K562 (cell line): ENCODE results near the gene RETN. TPM values are rescaled to one million over a fixed set of nuclear protein-coding genes. Genes with fewer than 3 reads are reported as not detected.

Experiments
- ATAC-seq: fragments of 200-7000 bp; cut with Tn5 transposase; 3 replicates; pipeline ENCODE4 v1.9.1; 2020; ENCODE audit warnings: moderate library complexity
- BruUV-seq: library from RNA; stranded (reverse); fragments of 400-500 nt; replicated peaks from 2 replicates; lab custom pipeline; 2021; lab: Mats Ljungman, UMichigan
- CTCF ChIA-PET: fragments of 300-600 bp; formaldehyde crosslinking; extraction: SDS; loops from one replicate; lab custom pipeline; 2021; ENCODE audit warnings: low intra/inter-chr PET ratio; lab: Yijun Ruan, JAX
- POLR2A ChIA-PET: fragments of 300-600, 350-650 bp; sonication (Branson Sonifier 250); formaldehyde crosslinking; extraction: SDS; loops from one replicate; lab custom pipeline; 2021; ENCODE audit warnings: antibody characterized with exemption, inconsistent platforms; lab: Yijun Ruan, JAX
- DNase-seq, 4 experiments: peaks; one replicate each; pipeline versions ENCODE4 v3.0.0 to v3.0.0-alpha.2; 2011 to 2018; ENCODE audit warnings: low spot score in 3 of 4, mixed read lengths in 3 of 4; ENCODE audit errors: extremely low read depth in 1 of 4
- FAIRE-seq: peaks from 2 replicates; lab custom pipeline; 2011; peaks lifted over from hg19 to GRCh38; lab: Jason Lieb, UNC
- H2AFZ ChIP-seq: 2 replicates; pipeline ENCODE4 v1.6.0; 2011; ENCODE audit warnings: low read depth, low read length, control low read depth, inconsistent platforms
- H3K27ac ChIP-seq: fragments of 200-600 bp; 3 replicates; pipeline ENCODE4 v1.8.0; 2011; ENCODE audit warnings: low read depth, mild to moderate bottlenecking, control low read depth, inconsistent platforms, low read length, moderate library complexity, mixed read lengths; ENCODE audit errors: extremely low read depth
- H3K27me3 ChIP-seq, 2 experiments: fragments of 300-600 bp in 1 of 2; 2 replicates in 1 of 2; 3 replicates in 1 of 2; pipeline versions ENCODE4 v1.6.0 to v1.8.0; 2011; ENCODE audit warnings: inconsistent platforms in 2 of 2, low read length in 2 of 2, mild to moderate bottlenecking in 1 of 2, mixed read lengths in 1 of 2, moderate library complexity in 1 of 2; ENCODE audit not compliant: control insufficient read depth in 2 of 2, insufficient read depth in 2 of 2
- H3K36me3 ChIP-seq: fragments of 300-600 bp; 3 replicates; pipeline ENCODE4 v1.8.0; 2011; ENCODE audit warnings: mild to moderate bottlenecking, low read length, inconsistent platforms; ENCODE audit not compliant: control insufficient read depth, insufficient read depth
- H3K4me1 ChIP-seq, 2 experiments: fragments of 200-600 bp in 1 of 2; replicated peaks in 1 of 2; 2 replicates in 1 of 2; 3 replicates in 1 of 2; pipeline versions ENCODE4 v1.5.1 to v1.8.0; 2011; ENCODE audit warnings: inconsistent platforms in 2 of 2, low read length in 2 of 2, mild to moderate bottlenecking in 1 of 2, mixed read lengths in 1 of 2, moderate library complexity in 1 of 2; ENCODE audit not compliant: control insufficient read depth in 2 of 2, insufficient read depth in 2 of 2
- H3K4me2 ChIP-seq: 2 replicates; pipeline ENCODE4 v1.6.1; 2011; ENCODE audit warnings: low read length, control low read depth, inconsistent platforms, mixed read lengths; ENCODE audit not compliant: insufficient read depth
- H3K4me3 ChIP-seq: fragments of 200-600 bp; sonication (generic), shearing (Covaris generic); 2 replicates; pipeline ENCODE4 v1.5.1; 2016; ENCODE audit warnings: control low read depth, inconsistent platforms
- H3K79me2 ChIP-seq: fragments of 200-600 bp; 3 replicates; pipeline ENCODE4 v1.8.0; 2011; ENCODE audit warnings: low read length, inconsistent platforms; ENCODE audit not compliant: control insufficient read depth, insufficient read depth
- H3K9ac ChIP-seq, 2 experiments: 2 replicates each; pipeline versions ENCODE4 v1.6.0 to v1.6.1; 2011; ENCODE audit warnings: low read depth in 2 of 2, low read length in 2 of 2, control low read depth in 1 of 2, inconsistent platforms in 1 of 2, mild to moderate bottlenecking in 1 of 2, mixed read lengths in 1 of 2; ENCODE audit not compliant: insufficient read depth in 1 of 2
- H3K9me1 ChIP-seq: one replicate; pipeline ENCODE4 v1.6.0; 2011; ENCODE audit warnings: inconsistent platforms, mild to moderate bottlenecking, low read length, moderate library complexity; ENCODE audit not compliant: control insufficient read depth, insufficient read depth
- H3K9me3 ChIP-seq: replicated peaks from 2 replicates; pipeline ENCODE4 v1.5.1; 2011; ENCODE audit warnings: low read depth, low read length, inconsistent platforms; ENCODE audit not compliant: control insufficient read depth, insufficient read depth
- H4K20me1 ChIP-seq: replicated peaks from 2 replicates; pipeline ENCODE4 v1.6.1; 2011; ENCODE audit warnings: low read length, inconsistent platforms, mixed read lengths; ENCODE audit not compliant: control insufficient read depth, insufficient read depth
- CHD4 ChIP-seq: fragments of 200-600 bp; sonication (generic); IDR thresholded peaks from 3 replicates; pipeline ENCODE4 v1.6.1; 2012; ENCODE audit warnings: low read depth, mild to moderate bottlenecking, mixed read lengths, low read length, inconsistent platforms; ENCODE audit not compliant: insufficient read depth, insufficient replicate concordance, poor library complexity, severe bottlenecking
- DLX4 ChIP-seq: fragments of 250-450 bp; sonication (Bioruptor Pico); IDR thresholded peaks from 2 replicates; pipeline ENCODE4 v1.6.1; 2021; ENCODE audit warnings: mild to moderate bottlenecking
- ILF3 ChIP-seq: fragments of 450-650 bp; IDR thresholded peaks from 2 replicates; pipeline ENCODE4 v1.6.1; 2018; ENCODE audit warnings: antibody characterized with exemption, mild to moderate bottlenecking, moderate library complexity, borderline replicate concordance
- KAT8 ChIP-seq: fragments of 450-650 bp; IDR thresholded peaks from 2 replicates; pipeline ENCODE4 v1.6.1; 2016; ENCODE audit warnings: low read depth, mild to moderate bottlenecking
- KLF10 ChIP-seq: fragments of 250-450 bp; sonication (Bioruptor Pico); IDR thresholded peaks from 2 replicates; pipeline ENCODE4 v1.6.1; 2021; ENCODE audit warnings: matching md5 sums
- MED1 ChIP-seq: sonication (generic); formaldehyde crosslinking; IDR thresholded peaks from 2 replicates; pipeline ENCODE4 v1.8.1; 2023; ENCODE audit warnings: missing genetic modification reagents, borderline replicate concordance
- SRSF7 ChIP-seq: fragments of 200-400 bp; formaldehyde crosslinking; optimal IDR thresholded peaks from 2 replicates; pipeline ENCODE3; 2017; ENCODE audit warnings: mild to moderate bottlenecking, low read depth, low read length
- TCFL5 ChIP-seq: fragments of 250-450 bp; sonication (Bioruptor Pico); conservative IDR thresholded peaks from 2 replicates; pipeline ENCODE4 v1.6.1; 2021; ENCODE audit warnings: mild to moderate bottlenecking, moderate library complexity, matching md5 sums
- VEZF1 ChIP-seq: fragments of 200-800 bp; sonication (Bioruptor generic); IDR thresholded peaks from 2 replicates; pipeline ENCODE4 v1.6.1; 2017; ENCODE audit warnings: missing genetic modification characterization, missing compliant biosample characterization
- ZC3H11A ChIP-seq: IDR thresholded peaks from 2 replicates; pipeline ENCODE4 v1.6.1; 2012; ENCODE audit warnings: low read depth, low read length, improper control_type of control experiment
- ZNF274 ChIP-seq: IDR thresholded peaks from 2 replicates; pipeline ENCODE4 v1.6.1; 2011; ENCODE audit warnings: low read depth, mild to moderate bottlenecking, low read length, moderate library complexity, borderline replicate concordance
- ZNF551 ChIP-seq: fragments of 250-450 bp; sonication (Bioruptor Pico); IDR thresholded peaks from 2 replicates; pipeline ENCODE4 v1.5.0; 2021; ENCODE audit warnings: mild to moderate bottlenecking, moderate library complexity
- ZNF561 ChIP-seq: fragments of 450-650 bp; formaldehyde crosslinking; conservative IDR thresholded peaks from 2 replicates; pipeline ENCODE4 v1.4.0; 2020; ENCODE audit warnings: mild to moderate bottlenecking, moderate library complexity
- WGBS: fragments of 100-300 bp; shearing (Covaris generic); methylation state at CpG from one replicate; pipeline ENCODE4 v1.1.6; 2016; ENCODE audit warnings: low coverage, mixed read lengths; ENCODE audit not compliant: insufficient coverage; ENCODE audit errors: missing lambda C conversion rate; 5-methylcytosine and 5-hydroxymethylcytosine counted together
- in situ Hi-C: fragments of 300-500 bp; cut with MboI; formaldehyde crosslinking; loops from 4 replicates; pipeline ENCODE4 v1.15.0; 2018; ENCODE audit warnings: inconsistent platforms, mixed read lengths
- intact Hi-C: fragments of 100-400 bp; cut with micrococcal nuclease; formaldehyde crosslinking; loops from 2 replicates; pipeline ENCODE4 v1.14.2; 2022
- polyA plus RNA-seq, 8 experiments: library from polyadenylated mRNA; depleted of rRNA in 4 of 8; stranded (reverse) in 5 of 8; unstranded in 3 of 8; fragments of >200 nt; fragmentation: Nextera tagmentation in 2 of 8; fragmentation: Illumina TruSeq in 1 of 8; extraction: Ambion mirVana in 2 of 8; extraction: Trizol in 1 of 8; gene quantifications; 2 replicates each; pipeline versions ENCODE4 v1.2.1 to v1.2.3, GENCODE V29; 2011 to 2014; ENCODE audit warnings: inconsistent platforms in 1 of 8, missing spikeins in 1 of 8
- total RNA-seq, 7 experiments: library from RNA; depleted of rRNA in 6 of 7; stranded (reverse); fragments of >200 nt in 6 of 7; fragmentation: Illumina TruSeq in 2 of 7; extraction: Trizol in 2 of 7; gene quantifications; 2 replicates each; pipeline versions ENCODE4 v1.2.1 to v1.2.3, GENCODE V29; 2011 to 2021; ENCODE audit warnings: low replicate concordance in 1 of 7

The RETN gene
- total and polyA plus RNA-seq, 9 of the 15 experiments (the other 6 are each of a cell fraction or from before 2014, with no cell fraction given), result not detected

- in situ Hi-C loops (no loop called here), intact Hi-C loops (no loop called here)
- ChIA-PET POLR2A (interaction anchor here (0.6 to 4.8 kb wide), 10 partner anchors 8 to 280 kb away, joined by 3 to 22 read pairs (median 4); partner anchors contain the start of gene MCOLN1), CTCF (interaction anchor here (0.7 kb wide), 1 partner anchor 200 kb away, joined by 4 read pairs; the partner anchor contains the start of gene EVI5L)
- Histone ChIP-seq H3K9me1 (no peaks in the 10 kb centered on the region), H4K20me1 (no peaks in the 10 kb centered on the region), H3K4me3 (peak within 1 kb of the TSS; percentile 89), H3K4me1 (peaks cover 8 to 32% of the 10 kb centered on the region in 2 experiments; a peak in 4 of 5 replicates), H3K36me3 (peaks cover 37% of the 10 kb centered on the region; the same call in 2 of the 3 replicates), H3K27ac (peak within 1 kb of the TSS; percentile 91), H2AFZ (peak within 1 kb of the TSS; percentile 82), H3K9ac (peak within 1 kb of the TSS; percentile 95), H3K4me2 (peak within 1 kb of the TSS; percentile 99), H3K79me2 (peaks cover 49% of the 10 kb centered on the region), H3K9me3 (no peaks in the 10 kb centered on the region), H3K27me3 (no peaks in the 10 kb centered on the region)
- WGBS, result under 1% methylated on average over 37 of the region's 40 CpGs
- DNase-seq (peak; percentile 96 to 100 (median 97)), ATAC-seq (peak; percentile 99), FAIRE-seq (peak; percentile 100)
- BruUV-seq, result no TSS peak
- TF ChIP-seq ZNF274, result no peak
- TF ChIP-seq SRSF7, result no peak
- TF ChIP-seq CHD4, result no peak
- TF ChIP-seq TCFL5 (CRISPR knock-in tag), result no peak
- TF ChIP-seq ZC3H11A, result no peak
- TF ChIP-seq KLF10 (CRISPR knock-in tag), result no peak
- TF ChIP-seq ZNF561 (CRISPR knock-in tag), result no peak
- no peak for TF ChIP-seq ILF3
- TF ChIP-seq KAT8, result no peak
- no peak for TF ChIP-seq DLX4
- no peak for TF ChIP-seq ZNF551 (CRISPR knock-in tag)
- no peak; the same call in 1 of the 2 replicates for TF ChIP-seq VEZF1
- TF ChIP-seq MED1 (CRISPR knock-in tag), result no peak
These were observed 39.3 kb upstream of the RETN start, which contains the start of the genes PET100 and XAB2 for GRCh38 chr19:7629347-7630054. TSS of gene PET100 (plus strand) at chr19:7629793. CDS start at chr19:7629834, 41 bp downstream. TSS of gene XAB2 (minus strand) at chr19:7629545. CDS start at chr19:7629527, 18 bp downstream.
